Anterior cingulate cortex (tissue), 58 donors: ENCODE measurements around the gene RABGGTA.
A peak's percentile ranks its signal among the peaks of the same experiment; 100 is the strongest.
"Not testable (repeated sequence)": the region's sequence is repeated elsewhere in the genome, so short reads cannot be mapped to it uniquely, and the experiment has no call there.

ENCODE experiments used
- DNase-seq, 58 donors: peaks; one replicate each; lab custom pipeline; 2025; lab: John Stamatoyannopoulos, UW

RABGGTA gene

DNA sequence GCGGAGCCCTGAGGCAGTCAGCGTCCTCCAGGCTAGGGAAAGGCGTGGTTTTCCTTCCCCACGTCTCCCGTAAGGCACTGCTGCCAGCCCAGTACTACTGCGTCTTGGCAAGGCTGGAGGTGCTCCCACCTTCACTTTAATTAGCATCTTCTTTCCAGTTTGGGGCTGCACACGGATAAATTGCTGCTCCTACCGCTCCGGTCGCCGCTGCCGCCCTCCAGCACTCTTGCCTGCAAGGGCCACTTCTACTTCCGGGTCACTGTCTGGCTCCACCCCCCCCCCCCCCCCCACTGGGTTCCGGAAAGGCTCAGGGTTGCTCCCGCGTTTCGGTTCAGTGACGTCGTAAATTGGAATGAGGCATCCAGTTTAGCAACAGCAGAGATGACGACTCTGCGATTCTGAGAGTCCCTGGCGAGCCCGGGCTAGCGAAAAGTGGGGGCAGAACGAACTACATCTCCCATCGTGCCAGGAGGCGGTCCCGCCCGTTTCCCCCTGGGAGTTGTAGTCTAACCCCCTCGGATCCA, 39.2 kb downstream of the RABGGTA start, which contains the start of gene NEDD8:
Gene NEDD8 (minus strand): TSS at position 247 of the 524 bp plus-strand sequence. CDS start 100 bp downstream, at position 147.
- peak; percentile 60 to 100 (median 93) for DNase-seq

DNA sequence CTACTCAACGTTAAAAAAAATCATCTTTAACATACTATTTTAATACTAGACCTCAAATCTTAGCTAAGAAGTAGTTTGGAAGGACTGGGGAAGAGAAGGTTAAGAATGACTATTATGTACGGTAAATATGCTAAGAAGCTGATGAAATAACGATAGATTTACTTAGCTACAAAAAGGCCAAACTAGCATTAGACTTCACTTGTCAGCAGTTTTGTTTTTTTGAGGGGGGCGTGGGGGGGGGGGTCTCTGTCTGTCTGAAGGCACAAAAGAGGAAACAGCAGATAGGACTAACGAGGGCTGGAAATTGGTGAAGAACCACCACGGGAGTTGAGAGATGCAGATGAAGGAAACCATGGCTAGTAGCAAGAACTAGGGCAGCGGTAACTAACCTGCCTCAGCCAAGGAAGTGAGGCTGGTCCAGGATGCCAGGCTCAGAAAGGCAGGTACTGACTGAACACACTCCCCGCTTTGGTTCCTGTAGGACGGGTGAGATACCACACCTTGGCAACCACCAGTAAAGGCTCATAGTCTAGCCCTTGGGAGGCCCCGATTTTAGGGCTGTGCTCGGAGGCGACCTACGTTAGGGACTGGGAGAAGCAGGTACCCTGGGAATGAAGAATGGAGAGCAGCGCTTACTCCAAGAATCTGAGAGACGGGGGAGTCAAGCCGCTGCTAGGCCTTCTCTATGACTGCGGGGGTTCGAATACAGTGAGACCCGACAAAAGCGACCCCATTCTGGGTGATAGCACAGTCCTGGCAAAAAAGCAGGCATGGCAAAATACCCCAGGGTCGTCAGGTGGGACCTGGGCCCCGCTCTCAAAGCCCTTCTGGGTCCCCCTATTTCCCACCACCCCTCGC, 39.9 kb downstream of the RABGGTA start:
- DNase-seq: peak in 7 of 58 donors; percentile 35 to 54 (median 42)

DNA sequence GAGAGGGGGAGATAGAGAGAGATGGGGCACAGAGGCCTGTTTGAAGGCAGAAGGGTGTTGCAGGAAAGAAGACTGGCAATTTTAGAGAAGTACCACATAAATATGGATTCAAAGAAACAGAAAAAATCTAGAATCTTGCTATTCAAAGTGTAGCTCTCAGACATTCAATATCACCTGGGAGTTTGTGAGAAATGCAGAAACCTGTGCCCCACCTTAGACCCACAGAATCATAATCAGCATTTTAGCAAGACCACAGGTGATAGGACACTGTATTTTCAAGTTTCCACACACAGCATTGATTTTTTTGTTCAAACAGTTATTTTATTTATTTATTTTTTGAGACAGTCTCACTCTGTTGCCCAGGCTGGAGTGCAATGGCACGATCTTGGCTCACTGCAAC, 42.5 kb downstream of the RABGGTA start:
- no peak for DNase-seq

GRCh38 chr14:24226473-24226872, 44.9 kb downstream of the RABGGTA start:
- no peak for DNase-seq

GRCh38 chr14:24224618-24225071, 46.8 kb downstream of the RABGGTA start:
- DNase-seq: no peak

- not testable (repeated sequence) for DNase-seq
Observed at GRCh38 chr14:24222987-24223386, 48.4 kb downstream of the RABGGTA start.

DNA sequence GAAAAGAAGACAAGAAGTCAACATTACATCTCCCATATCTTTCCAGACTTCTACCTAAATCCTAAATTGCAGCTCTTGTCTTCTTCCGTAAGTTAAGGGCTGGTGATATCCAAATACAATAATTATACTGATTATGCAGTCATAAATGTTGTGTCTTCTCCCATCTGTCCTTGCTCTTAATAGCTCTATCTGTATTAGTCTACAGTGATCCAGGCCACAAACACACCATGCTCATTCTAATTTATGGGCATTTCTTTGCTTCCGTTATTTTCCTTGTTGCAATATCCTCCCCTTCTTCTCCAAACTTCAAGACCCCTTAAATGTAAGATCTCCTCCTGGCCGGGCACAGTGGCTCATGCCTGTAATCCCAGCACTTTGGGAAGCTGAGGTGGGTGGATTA, 51.9 kb downstream of the RABGGTA start:
- no peak for DNase-seq

DNA sequence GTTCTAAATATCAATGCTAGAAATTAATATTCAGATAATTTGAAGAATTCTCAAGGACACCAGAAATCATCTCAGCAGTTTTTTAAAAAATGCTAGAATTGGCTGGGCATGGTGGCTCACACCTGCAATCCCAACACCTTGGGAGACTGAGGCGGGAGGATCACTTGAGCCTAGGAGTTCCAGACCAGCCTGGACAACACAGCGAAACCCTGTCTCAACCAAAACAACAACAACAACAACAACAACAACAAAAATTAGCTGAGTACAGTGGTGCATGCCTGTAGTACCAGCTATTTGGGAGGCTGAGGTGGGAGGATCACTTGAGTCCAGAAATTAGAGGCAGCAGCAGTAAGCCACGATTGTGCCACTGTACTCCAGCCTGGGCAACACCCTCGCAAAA, 52.3 kb downstream of the RABGGTA start:
- no peak for DNase-seq

DNA sequence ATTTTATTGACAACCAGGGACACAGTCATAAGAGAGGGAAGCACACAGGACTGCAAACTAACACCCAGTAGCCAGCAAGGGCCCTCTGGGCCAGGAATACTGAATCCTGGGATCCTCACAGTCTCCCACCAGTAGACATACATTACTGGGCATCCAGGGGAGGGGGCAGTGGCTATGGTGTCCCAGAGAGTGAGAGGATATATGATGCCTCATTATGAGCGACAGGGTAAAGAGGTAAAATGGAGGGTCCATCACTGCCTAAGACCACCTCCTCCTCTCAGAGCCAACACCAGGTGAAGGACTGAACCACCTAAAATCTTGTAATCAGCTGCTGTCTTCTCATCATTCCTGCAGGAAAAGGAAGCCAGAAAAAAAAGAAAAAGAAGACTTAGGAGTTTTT, 54.5 kb downstream of the RABGGTA start:
- DNase-seq: not testable (repeated sequence)

DNA sequence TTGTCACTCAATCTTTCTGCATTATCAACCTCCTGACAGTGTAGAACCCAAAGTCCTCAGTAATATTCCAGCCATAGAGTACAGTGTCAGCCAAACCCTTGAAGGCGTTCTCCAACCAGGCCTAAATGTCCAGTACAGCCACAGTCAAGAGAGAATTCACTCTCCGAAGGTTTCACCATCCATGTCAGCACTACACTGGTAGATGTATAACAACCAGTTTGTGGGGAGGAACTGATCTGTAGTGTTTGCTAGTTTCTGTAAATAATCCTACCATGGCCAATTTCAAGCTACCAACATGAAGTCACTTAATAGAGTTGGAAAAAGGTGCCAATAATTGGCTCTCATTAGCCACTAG, 55.1 kb downstream of the RABGGTA start:
- no peak for DNase-seq
